IPS-15b (cell line): Measurements from ENCODE around the gene SCAANT1.
A peak's percentile ranks its signal among the peaks of the same experiment; 100 is the strongest.

Experiments used
- H3K27me3 ChIP-seq: one replicate; pipeline ENCODE4 v1.6.1; 2013; ENCODE audit warnings: low read length; ENCODE audit not compliant: control insufficient read depth, insufficient read depth
- H3K36me3 ChIP-seq: one replicate; pipeline ENCODE4 v1.6.1; 2013; ENCODE audit warnings: low read length; ENCODE audit not compliant: control insufficient read depth, insufficient read depth
- H3K4me1 ChIP-seq: one replicate; pipeline ENCODE4 v1.6.1; 2013; ENCODE audit warnings: mild to moderate bottlenecking, low read length; ENCODE audit not compliant: control insufficient read depth, insufficient read depth
- H3K4me3 ChIP-seq: one replicate; pipeline ENCODE4 v1.5.1; 2013; ENCODE audit warnings: low read depth, low read length
- H3K9ac ChIP-seq: one replicate; pipeline ENCODE4 v1.6.1; 2013; ENCODE audit warnings: low read depth, mild to moderate bottlenecking, low read length
- H3K9me3 ChIP-seq: one replicate; pipeline ENCODE4 v1.6.1; 2013; ENCODE audit warnings: mild to moderate bottlenecking, low read length; ENCODE audit not compliant: control insufficient read depth, insufficient read depth

SCAANT1 gene

DNA sequence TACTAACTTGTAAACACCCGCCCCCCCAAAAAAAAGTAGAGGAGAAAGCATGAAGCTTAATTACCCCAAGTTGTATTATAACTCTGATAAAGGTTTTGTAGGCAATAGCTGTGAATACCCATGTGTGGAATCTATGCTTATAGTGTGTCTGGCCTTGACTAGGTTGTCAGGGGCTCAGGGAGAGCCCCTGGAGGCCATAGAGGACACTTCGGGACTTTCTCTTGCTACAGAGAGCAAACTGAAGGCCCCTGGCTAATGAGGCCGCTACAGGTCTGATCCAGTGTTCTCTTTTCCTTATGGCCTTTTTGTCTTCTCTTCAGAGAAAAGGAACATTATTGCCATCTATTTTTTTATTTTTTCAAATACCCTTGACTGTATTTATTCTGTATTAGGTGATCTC lies 19.1 kb upstream of the SCAANT1 start:
- no peaks in the 10 kb centered on the region for H3K36me3 ChIP-seq
- H3K9ac ChIP-seq, result no peak overlapping the region
- H3K27me3 ChIP-seq, result no peaks in the 10 kb centered on the region
- peaks cover 2% of the 10 kb centered on the region for H3K4me1 ChIP-seq
- no peak overlapping the region for H3K4me3 ChIP-seq
- H3K9me3 ChIP-seq, result no peaks in the 10 kb centered on the region

DNA sequence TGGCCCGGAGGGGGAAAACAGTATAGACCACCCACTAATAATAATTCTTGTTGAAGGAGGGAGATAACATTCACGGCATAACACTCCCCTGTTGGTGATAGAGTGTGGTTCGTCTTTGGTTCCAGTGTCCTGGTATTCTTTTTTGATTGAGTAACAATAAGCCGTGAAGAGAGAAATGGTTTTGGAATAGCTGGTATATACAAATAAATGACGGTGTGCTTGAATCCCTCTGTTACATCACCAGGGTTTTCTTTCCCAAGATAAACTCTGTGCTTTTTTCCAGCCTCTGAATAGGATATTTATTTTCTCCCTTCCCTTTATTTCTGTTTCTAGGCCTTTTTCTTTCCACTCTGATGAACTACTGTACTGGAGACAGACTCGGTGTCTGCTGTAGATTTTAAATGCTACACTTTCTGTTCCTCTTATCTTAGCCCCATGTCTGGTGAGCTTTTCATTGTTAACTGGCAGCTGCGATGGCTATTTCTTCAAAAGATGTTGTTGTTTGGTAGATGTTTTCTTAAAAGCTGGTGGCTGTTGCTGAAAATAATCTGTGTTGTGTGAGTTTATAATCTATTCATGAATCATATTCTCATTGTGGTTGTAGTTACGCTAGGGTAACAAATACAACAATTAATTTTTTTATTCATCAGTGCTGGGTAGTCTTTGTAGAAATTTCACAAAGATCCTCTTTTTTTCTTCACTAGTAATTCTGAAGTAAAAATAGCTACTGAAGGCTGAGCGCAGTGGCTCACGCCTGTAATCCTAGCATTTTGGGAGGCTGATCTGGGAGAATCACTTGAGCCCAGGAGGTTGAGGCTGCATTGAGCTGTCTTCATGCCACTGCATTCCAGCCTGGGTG lies 15.5 kb upstream of the SCAANT1 start:
- Histone ChIP-seq H3K4me3 (no peak overlapping the region), H3K36me3 (no peaks in the 10 kb centered on the region), H3K9ac (no peak overlapping the region), H3K4me1 (no peaks in the 10 kb centered on the region), H3K27me3 (no peaks in the 10 kb centered on the region), H3K9me3 (no peaks in the 10 kb centered on the region)

DNA sequence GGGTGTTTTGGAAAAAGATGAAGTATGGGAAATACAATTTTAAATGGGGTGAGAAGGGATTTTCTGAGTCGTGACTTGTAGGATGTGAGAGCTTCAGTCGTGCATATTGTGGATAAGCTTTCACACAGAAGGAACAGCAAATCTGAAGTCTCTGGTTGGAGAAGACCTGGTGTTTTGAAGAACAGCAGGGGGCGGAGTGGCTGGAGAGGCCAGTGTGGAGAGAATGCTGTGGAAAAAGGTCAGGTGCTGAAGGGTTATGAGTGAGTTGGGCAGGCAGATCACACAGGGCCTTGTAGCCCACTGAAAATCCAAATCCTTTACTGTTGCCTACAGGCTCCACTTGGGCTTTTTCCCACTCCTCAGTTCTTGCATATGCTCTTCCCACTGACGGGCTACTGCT lies 14.1 kb upstream of the SCAANT1 start:
- Histone ChIP-seq H3K27me3 (no peaks in the 10 kb centered on the region), H3K36me3 (no peaks in the 10 kb centered on the region), H3K4me3 (no peak overlapping the region), H3K4me1 (no peaks in the 10 kb centered on the region), H3K9me3 (no peaks in the 10 kb centered on the region), H3K9ac (no peak overlapping the region)

GRCh38 chr3:63922491-63923199 lies 10.5 kb upstream of the SCAANT1 start:
- H3K4me3 ChIP-seq, result no peak overlapping the region
- no peaks in the 10 kb centered on the region for H3K9me3 ChIP-seq
- no peak overlapping the region for H3K9ac ChIP-seq
- no peaks in the 10 kb centered on the region for H3K36me3 ChIP-seq
- H3K27me3 ChIP-seq, result no peaks in the 10 kb centered on the region
- no peaks in the 10 kb centered on the region for H3K4me1 ChIP-seq

GRCh38 chr3:63921741-63922482 lies 9.7 kb upstream of the SCAANT1 start:
- Histone ChIP-seq H3K4me1 (no peaks in the 10 kb centered on the region), H3K27me3 (no peaks in the 10 kb centered on the region), H3K9ac (no peak overlapping the region), H3K4me3 (no peak overlapping the region), H3K36me3 (no peaks in the 10 kb centered on the region), H3K9me3 (no peaks in the 10 kb centered on the region)

- Histone ChIP-seq H3K9me3 (no peaks in the 10 kb centered on the region), H3K27me3 (no peaks in the 10 kb centered on the region), H3K36me3 (no peaks in the 10 kb centered on the region)
Observed at GRCh38 chr3:63920001-63920400, 7.8 kb upstream of the SCAANT1 start.

GRCh38 chr3:63918321-63918720 lies 6.1 kb upstream of the SCAANT1 start:
- Histone ChIP-seq H3K4me1 (peaks cover 2% of the 10 kb centered on the region), H3K9ac (no peak overlapping the region), H3K9me3 (no peaks in the 10 kb centered on the region), H3K27me3 (no peaks in the 10 kb centered on the region), H3K36me3 (no peaks in the 10 kb centered on the region), H3K4me3 (no peak overlapping the region)

More at GRCh38 chr3:63920001-63920400, 7.8 kb upstream of the SCAANT1 start:
- Histone ChIP-seq H3K4me1 (no peaks in the 10 kb centered on the region), H3K9ac (no peak overlapping the region), H3K4me3 (no peak overlapping the region)

- Histone ChIP-seq H3K9me3 (no peaks in the 10 kb centered on the region), H3K36me3 (no peaks in the 10 kb centered on the region), H3K27me3 (no peaks in the 10 kb centered on the region), H3K4me1 (peaks cover 2% of the 10 kb centered on the region), H3K4me3 (no peak overlapping the region), H3K9ac (no peak overlapping the region)
Observed at GRCh38 chr3:63914312-63914711, 2.1 kb upstream of the SCAANT1 start.

DNA sequence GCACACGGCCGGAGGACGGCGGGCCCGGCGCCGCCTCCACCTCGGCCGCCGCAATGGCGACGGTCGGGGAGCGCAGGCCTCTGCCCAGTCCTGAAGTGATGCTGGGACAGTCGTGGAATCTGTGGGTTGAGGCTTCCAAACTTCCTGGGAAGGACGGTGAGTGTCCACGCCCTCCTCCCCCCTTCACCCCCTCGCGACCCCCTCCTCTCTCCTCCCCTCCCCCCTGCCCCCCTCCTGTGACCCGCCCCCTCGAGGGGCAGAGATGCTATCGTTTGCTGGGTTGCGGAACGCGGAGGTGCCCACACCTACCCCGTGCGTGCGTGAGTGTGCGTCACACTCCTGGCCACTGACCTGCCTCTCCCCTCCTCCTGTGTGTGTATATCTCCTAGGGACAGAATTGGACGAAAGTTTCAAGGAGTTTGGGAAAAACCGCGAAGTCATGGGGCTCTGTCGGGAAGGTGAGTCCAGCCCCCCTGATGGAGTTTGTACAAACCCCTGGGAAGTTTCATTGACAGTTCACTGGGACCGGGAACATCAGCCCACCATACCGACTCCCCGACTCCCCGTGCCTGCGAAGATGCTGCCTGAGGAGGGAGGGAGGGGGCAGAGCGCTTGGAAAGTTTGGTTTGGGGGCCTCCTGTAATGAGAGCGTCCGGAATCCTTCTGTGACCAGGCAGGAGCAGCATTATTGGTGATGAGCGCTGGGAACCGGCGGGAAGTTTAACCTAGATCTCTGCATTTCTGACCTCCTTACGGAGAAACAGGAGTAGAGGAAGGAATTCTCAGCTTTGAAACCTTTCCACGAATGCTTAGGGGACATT lies 795 bp upstream of the SCAANT1 start:
- Histone ChIP-seq H3K9ac (no peak overlapping the region), H3K36me3 (no peaks in the 10 kb centered on the region), H3K4me1 (peaks cover 2% of the 10 kb centered on the region), H3K4me3 (peak overlapping the region; percentile 88), H3K9me3 (no peaks in the 10 kb centered on the region), H3K27me3 (no peaks in the 10 kb centered on the region)

- Histone ChIP-seq H3K9me3 (no peaks in the 10 kb centered on the region), H3K4me3 (peak overlapping the region; percentile 88), H3K27me3 (no peaks in the 10 kb centered on the region), H3K4me1 (peaks cover 2% of the 10 kb centered on the region), H3K36me3 (no peaks in the 10 kb centered on the region), H3K9ac (peak overlapping the region; percentile 50)
Observed at GRCh38 chr3:63911509-63911872, 692 bp downstream of the SCAANT1 start.

DNA sequence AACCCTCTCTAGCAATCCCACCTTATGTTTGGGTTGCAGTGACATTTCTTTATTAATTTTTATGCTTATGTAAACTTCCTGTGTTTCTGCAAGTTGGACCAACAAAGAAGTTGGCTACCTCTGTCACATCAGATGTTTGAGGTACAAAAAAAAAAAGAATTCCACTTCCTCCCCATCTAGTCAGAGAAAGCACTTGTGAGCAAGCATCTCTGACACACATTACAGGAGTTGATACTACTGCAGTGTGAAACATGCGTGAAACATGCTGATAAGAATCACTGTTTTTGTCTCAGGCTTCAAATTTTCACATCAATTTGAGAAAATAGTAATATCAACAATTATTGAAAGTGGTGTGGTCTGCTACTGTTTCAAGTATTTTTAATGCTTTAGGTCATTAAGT lies 1.3 kb downstream of the SCAANT1 start:
- H3K4me3 ChIP-seq, result no peak overlapping the region
- peaks cover 2% of the 10 kb centered on the region for H3K4me1 ChIP-seq
- no peaks in the 10 kb centered on the region for H3K36me3 ChIP-seq
- no peaks in the 10 kb centered on the region for H3K9me3 ChIP-seq
- H3K27me3 ChIP-seq, result no peaks in the 10 kb centered on the region
- H3K9ac ChIP-seq, result no peak overlapping the region
